NCI-H748 (cell line): Measurements from ENCODE around the gene NDUFB6.
"Not testable (repeated sequence)": the region's sequence is repeated elsewhere in the genome, so short reads cannot be mapped to it uniquely, and the experiment has no call there.

ENCODE experiments used
- DNase-seq: peaks from one replicate; lab custom pipeline; 2025; ENCODE audit not compliant: unreplicated experiment; lab: John Stamatoyannopoulos, UW

NDUFB6 gene

DNA sequence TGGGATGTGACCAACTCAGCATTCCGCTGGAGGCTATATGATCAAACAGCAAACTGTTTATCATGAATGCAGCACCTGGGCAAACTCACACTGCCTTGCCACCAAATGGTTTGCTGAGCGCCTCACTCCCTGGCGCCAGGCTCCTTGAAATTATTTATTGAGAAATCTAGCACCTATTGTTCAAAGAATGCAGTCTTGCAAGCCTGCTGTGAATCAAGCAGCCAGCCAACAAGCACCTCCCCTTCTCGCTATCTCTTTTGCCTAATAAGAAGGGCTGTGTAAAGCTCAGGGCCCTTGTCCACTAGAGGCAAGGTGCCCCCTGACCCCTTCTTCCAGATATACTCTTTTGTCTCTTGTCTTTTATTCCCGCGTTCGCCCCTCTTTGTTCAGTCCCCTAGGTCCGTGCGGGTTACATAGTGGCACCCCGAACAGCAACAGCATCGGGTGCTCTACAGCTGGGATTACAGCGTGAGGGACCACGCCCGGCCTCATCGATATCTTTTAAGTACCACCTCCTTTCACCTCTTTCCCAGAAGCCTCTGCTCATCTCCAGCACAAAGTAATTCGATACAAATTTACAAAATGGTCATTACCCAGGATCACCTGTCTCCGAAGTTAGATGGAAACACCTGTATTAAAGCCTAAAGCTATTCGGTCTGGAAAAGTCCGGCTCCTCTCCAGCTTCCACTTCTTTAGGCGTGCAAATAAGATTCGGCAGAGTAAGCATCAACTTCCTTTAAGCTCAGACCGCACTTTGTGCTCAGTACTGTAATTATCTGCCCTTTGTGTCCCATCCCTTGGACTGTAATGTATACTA lies 47.9 kb downstream of the NDUFB6 start:
- DNase-seq: peak; percentile 86

- not testable (repeated sequence) for DNase-seq
These were observed 48.4 kb downstream of the NDUFB6 start for GRCh38 chr9:32524558-32524891.

GRCh38 chr9:32523910-32524309 lies 49.0 kb downstream of the NDUFB6 start:
- DNase-seq: no peak

DNA sequence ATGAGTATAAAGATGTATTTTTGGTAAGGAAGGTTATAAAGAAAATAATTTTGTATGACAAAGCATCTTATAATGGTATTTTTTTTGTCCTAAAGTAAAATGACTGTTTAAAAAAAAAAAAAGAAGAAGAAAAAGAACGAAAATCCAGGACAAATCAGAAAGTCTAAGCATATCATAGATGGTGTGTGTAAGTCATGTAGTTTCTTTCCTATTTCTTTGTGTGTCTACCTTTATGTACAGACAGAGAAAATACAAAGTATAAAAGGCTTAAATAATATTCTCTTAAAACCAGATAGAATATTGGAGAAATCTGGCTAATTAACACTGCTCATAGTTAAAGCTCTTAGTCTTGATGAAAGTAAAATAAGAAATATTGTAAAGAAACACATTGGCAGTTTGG lies 54.7 kb downstream of the NDUFB6 start:
- DNase-seq: no peak

- no peak for DNase-seq
These were observed 56.7 kb downstream of the NDUFB6 start for GRCh38 chr9:32516241-32516640.

DNA sequence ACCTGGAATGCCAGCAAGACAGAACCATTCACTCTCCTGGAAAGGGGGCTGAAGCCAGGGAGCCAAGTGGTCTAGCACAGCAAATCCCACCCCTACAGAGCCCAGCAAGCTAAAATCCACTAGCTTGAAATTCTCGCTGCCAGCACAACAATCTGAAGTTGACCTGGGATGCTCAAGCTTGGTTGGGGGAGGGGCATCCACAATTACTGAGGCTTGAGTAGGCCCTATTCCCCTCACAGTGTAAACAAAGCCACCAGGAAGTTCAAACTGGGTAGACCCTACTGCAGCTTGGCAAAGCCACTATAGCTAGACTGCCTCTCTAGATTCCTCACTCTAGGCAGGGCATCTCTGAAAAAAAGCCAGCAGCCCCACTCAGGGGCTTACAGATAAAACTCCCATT lies 64.2 kb downstream of the NDUFB6 start:
- DNase-seq: no peak

GRCh38 chr9:32503008-32503407 lies 70.0 kb downstream of the NDUFB6 start:
- DNase-seq: no peak
